Mammary epithelial cell (primary cell): Measurements from ENCODE around the gene PLXNA4.

Source experiments
- CTCF ChIP-seq, 2 donors: IDR thresholded peaks in 1 of 2; conservative IDR thresholded peaks in 1 of 2; 2 replicates each; pipeline ENCODE4 v1.5.1; 2011 to 2012; ENCODE audit warnings: inconsistent platforms in 2 of 2, low read length in 2 of 2, mild to moderate bottlenecking in 2 of 2, control low read depth in 1 of 2, low read depth in 1 of 2; ENCODE audit not compliant: insufficient read depth in 1 of 2; ENCODE audit errors: extremely low read depth in 1 of 2
- EZH2 ChIP-seq: IDR thresholded peaks from 2 replicates; pipeline ENCODE4 v1.6.1; 2012; ENCODE audit warnings: low read length, inconsistent platforms, borderline replicate concordance

GRCh38 chr7:132243463-132243862, 332.8 kb downstream of the PLXNA4 start:
- TF ChIP-seq CTCF (conservative IDR thresholded peaks at IDR 0.05 in 1 of 2, IDR thresholded peaks at IDR 0.05 in 1 of 2; ENCODE audit: extremely low read depth in 1 of 2, insufficient read depth in 1 of 2, low read depth in 1 of 2, low read length in 2 of 2) (no peak), EZH2 (no peak)
